Kidney epithelial cell (primary cell): ENCODE data around the gene KLHDC8A. TPM values are rescaled to one million over a fixed set of nuclear protein-coding genes. Genes with fewer than 3 reads are reported as not detected.

Source experiments
- DNase-seq: peaks from one replicate; pipeline ENCODE4 v3.0.0-alpha.2; 2010; ENCODE audit warnings: low read depth
- H3K27me3 ChIP-seq: 2 replicates; pipeline ENCODE4 v1.6.0; 2011; ENCODE audit warnings: low read length; ENCODE audit not compliant: control insufficient read depth, insufficient read depth
- H3K36me3 ChIP-seq: 2 replicates; pipeline ENCODE4 v1.5.1; 2011; ENCODE audit warnings: low read length; ENCODE audit not compliant: control insufficient read depth, insufficient read depth
- H3K4me3 ChIP-seq: 2 replicates; pipeline ENCODE4 v1.5.1; 2011; ENCODE audit warnings: low read depth, mild to moderate bottlenecking, control low read depth, low read length
- total RNA-seq: library from RNA; depleted of rRNA; stranded (reverse); fragments of >200 nt; gene quantifications from 2 replicates; pipeline ENCODE4 v1.2.3, GENCODE V29; 2015
- TF ChIP-seq, protein P1 (sequence below): IDR thresholded peaks from 2 replicates; pipeline ENCODE4 v1.5.1; 2011; ENCODE audit warnings: mild to moderate bottlenecking, moderate library complexity, low read length, control low read depth, inconsistent platforms; ENCODE audit not compliant: insufficient read depth, poor library complexity, severe bottlenecking

The KLHDC8A gene
- total RNA-seq, 1 donor from 2014 or later: 16.5 TPM

DNA sequence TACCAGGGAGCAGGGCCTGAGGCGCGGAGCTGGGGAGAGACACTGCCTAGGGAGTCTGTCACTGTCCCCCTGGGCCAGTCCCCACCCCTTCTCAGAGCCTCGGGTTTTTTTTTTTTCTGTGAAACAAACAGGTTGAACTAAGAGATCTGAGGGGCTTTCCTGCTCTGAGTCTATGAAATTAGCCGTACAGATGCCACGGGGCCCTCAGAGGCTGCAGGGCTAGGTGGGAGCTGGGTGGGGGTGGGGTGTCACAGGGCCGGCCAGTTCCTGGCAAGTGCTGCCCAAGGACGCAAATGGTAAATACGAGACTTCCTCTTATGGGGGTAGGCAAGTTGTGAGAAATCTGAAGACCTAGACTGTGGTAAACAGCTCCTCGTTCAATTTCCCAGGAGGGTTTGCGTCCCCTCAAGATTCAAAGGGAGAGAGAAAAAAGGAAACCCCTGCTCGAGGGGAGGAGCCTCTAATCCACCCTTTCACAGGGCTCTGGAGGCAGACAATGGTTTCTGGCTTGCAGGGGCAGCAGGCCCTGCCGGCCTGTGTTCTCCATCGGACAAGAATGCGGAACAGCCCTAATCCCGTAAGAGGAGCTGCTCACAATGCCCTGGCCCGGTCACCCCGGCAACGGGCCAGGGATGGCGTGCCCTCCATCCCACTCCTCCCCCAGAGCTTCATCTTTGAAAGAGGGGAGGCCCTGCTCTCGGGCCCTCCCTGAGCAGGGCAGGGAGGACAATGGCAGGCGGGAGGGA is 43.0 kb downstream of the KLHDC8A start:
- DNase-seq: no peak
- Histone ChIP-seq H3K27me3 (no peaks in the 10 kb centered on the region), H3K36me3 (peaks cover 2% of the 10 kb centered on the region), H3K4me3 (no peak overlapping the region)
- TF ChIP-seq, protein P1, sequence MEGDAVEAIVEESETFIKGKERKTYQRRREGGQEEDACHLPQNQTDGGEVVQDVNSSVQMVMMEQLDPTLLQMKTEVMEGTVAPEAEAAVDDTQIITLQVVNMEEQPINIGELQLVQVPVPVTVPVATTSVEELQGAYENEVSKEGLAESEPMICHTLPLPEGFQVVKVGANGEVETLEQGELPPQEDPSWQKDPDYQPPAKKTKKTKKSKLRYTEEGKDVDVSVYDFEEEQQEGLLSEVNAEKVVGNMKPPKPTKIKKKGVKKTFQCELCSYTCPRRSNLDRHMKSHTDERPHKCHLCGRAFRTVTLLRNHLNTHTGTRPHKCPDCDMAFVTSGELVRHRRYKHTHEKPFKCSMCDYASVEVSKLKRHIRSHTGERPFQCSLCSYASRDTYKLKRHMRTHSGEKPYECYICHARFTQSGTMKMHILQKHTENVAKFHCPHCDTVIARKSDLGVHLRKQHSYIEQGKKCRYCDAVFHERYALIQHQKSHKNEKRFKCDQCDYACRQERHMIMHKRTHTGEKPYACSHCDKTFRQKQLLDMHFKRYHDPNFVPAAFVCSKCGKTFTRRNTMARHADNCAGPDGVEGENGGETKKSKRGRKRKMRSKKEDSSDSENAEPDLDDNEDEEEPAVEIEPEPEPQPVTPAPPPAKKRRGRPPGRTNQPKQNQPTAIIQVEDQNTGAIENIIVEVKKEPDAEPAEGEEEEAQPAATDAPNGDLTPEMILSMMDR: no peak

GRCh38 chr1:205312866-205313562 is 43.7 kb downstream of the KLHDC8A start:
- no peak overlapping the region for H3K4me3 ChIP-seq
- no peak for DNase-seq

DNA sequence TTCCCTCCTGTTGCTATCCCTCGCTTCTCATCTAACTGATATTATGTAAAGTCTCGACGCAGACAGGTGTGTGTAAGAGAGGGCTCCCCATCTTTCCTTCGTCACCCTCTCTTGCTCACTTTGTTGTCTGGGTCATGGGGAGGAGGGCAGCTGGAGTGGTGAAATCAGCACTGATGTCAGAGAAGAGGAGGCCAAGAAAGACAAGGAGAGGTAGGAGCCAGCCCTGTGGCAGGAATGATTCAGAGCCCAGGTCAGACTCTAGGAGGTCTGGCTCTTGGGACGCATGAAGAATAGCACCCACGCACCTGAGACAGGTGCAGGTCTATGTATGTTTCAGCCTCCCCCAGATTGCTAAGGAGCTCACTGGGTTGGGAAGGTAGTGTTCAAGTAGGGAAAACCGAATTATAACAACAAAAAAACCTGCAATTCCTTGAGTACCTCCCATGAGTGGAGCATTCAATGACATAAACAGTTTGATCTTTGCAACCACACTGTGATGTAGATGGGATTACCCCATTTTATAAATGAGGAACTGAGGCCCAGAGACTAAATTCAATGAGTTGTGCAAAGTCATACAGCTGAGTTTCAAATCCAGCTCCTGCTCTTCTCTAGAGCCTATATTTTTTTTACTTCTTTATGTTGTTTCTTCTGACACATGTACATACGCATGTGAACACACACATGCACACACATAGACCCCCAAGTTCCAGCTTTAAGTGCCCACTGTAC is 45.6 kb downstream of the KLHDC8A start:
- no peak for DNase-seq
- TF ChIP-seq, protein P1: no peak
- H3K36me3 ChIP-seq: peaks cover 10% of the 10 kb centered on the region
- H3K4me3 ChIP-seq: no peak overlapping the region
- no peaks in the 10 kb centered on the region for H3K27me3 ChIP-seq

More at GRCh38 chr1:205312866-205313562, 43.7 kb downstream of the KLHDC8A start:
- Histone ChIP-seq H3K27me3 (no peaks in the 10 kb centered on the region), H3K36me3 (peaks cover 4% of the 10 kb centered on the region)
- TF ChIP-seq, protein P1: no peak

- TF ChIP-seq, protein P1: no peak
- H3K27me3 ChIP-seq: no peaks in the 10 kb centered on the region
- H3K36me3 ChIP-seq: peaks cover 10% of the 10 kb centered on the region
- H3K4me3 ChIP-seq: no peak overlapping the region
- DNase-seq: no peak
These were observed 47.0 kb downstream of the KLHDC8A start for GRCh38 chr1:205309741-205310140.

- DNase-seq: no peak
- TF ChIP-seq, protein P1: no peak
- H3K4me3 ChIP-seq: no peak overlapping the region
- H3K27me3 ChIP-seq: no peaks in the 10 kb centered on the region
- peaks cover 15% of the 10 kb centered on the region for H3K36me3 ChIP-seq
These were observed 49.7 kb downstream of the KLHDC8A start for GRCh38 chr1:205306929-205307566.
